ENCODE data around the gene PRKAR2A. TPM values are rescaled to one million over a fixed set of nuclear protein-coding genes. Genes with fewer than 3 reads are reported as not detected.
A peak's percentile ranks its signal among the peaks of the same experiment; 100 is the strongest.

Gene PRKAR2A
- total RNA-seq, 1 donor from 2014 or later, result 55.5 TPM

- Mint-ChIP-seq H3K9me3 (ENCODE audit: unreplicated experiment) (no peaks in the 10 kb centered on the region), H3K27ac (ENCODE audit: unreplicated experiment) (no peak overlapping the region), H3K27me3 (ENCODE audit: unreplicated experiment) (no peaks in the 10 kb centered on the region), H3K4me1 (ENCODE audit: low read depth, unreplicated experiment) (no peaks in the 10 kb centered on the region), H3K36me3 (ENCODE audit: unreplicated experiment) (no peaks in the 10 kb centered on the region), H3K4me3 (ENCODE audit: unreplicated experiment) (no peak overlapping the region)
- DNase-seq, result no peak
- no peak for TF ChIP-seq CTCF (IDR thresholded peaks at IDR 0.05; ENCODE audit: partially characterized antibody, unreplicated experiment)
Measured at GRCh38 chr3:48759071-48759470, 88.6 kb downstream of the PRKAR2A start.

- Mint-ChIP-seq H3K4me1 (ENCODE audit: low read depth, unreplicated experiment) (no peaks in the 10 kb centered on the region), H3K4me3 (ENCODE audit: unreplicated experiment) (no peak overlapping the region), H3K27me3 (ENCODE audit: unreplicated experiment) (no peaks in the 10 kb centered on the region), H3K36me3 (ENCODE audit: unreplicated experiment) (no peaks in the 10 kb centered on the region), H3K27ac (ENCODE audit: unreplicated experiment) (no peak overlapping the region), H3K9me3 (ENCODE audit: unreplicated experiment) (no peaks in the 10 kb centered on the region)
- DNase-seq, result no peak
- no peak for TF ChIP-seq CTCF (IDR thresholded peaks at IDR 0.05; ENCODE audit: partially characterized antibody, unreplicated experiment)
Measured at GRCh38 chr3:48756640-48757039, 91.0 kb downstream of the PRKAR2A start.

- no peak for DNase-seq
- H3K27ac Mint-ChIP-seq (ENCODE audit: unreplicated experiment), result no peak overlapping the region
- peaks cover 3% of the 10 kb centered on the region for H3K36me3 Mint-ChIP-seq (ENCODE audit: unreplicated experiment)
- H3K4me1 Mint-ChIP-seq (ENCODE audit: low read depth, unreplicated experiment), result peaks cover 10% of the 10 kb centered on the region
- H3K4me3 Mint-ChIP-seq (ENCODE audit: unreplicated experiment), result no peak overlapping the region
- TF ChIP-seq CTCF (IDR thresholded peaks at IDR 0.05; ENCODE audit: partially characterized antibody, unreplicated experiment), result no peak
- peaks cover 2% of the 10 kb centered on the region for H3K27me3 Mint-ChIP-seq (ENCODE audit: unreplicated experiment)
- no peaks in the 10 kb centered on the region for H3K9me3 Mint-ChIP-seq (ENCODE audit: unreplicated experiment)
Measured at GRCh38 chr3:48750856-48751255, 96.8 kb downstream of the PRKAR2A start.

- Mint-ChIP-seq H3K36me3 (ENCODE audit: unreplicated experiment) (peaks cover 3% of the 10 kb centered on the region), H3K27ac (ENCODE audit: unreplicated experiment) (no peak overlapping the region), H3K9me3 (ENCODE audit: unreplicated experiment) (no peaks in the 10 kb centered on the region), H3K4me1 (ENCODE audit: low read depth, unreplicated experiment) (peaks cover 10% of the 10 kb centered on the region), H3K4me3 (ENCODE audit: unreplicated experiment) (no peak overlapping the region), H3K27me3 (ENCODE audit: unreplicated experiment) (peaks cover 2% of the 10 kb centered on the region)
- TF ChIP-seq CTCF (IDR thresholded peaks at IDR 0.05; ENCODE audit: partially characterized antibody, unreplicated experiment), result no peak
- no peak for DNase-seq
Measured at GRCh38 chr3:48748754-48749153, 98.9 kb downstream of the PRKAR2A start.

- peaks cover 10% of the 10 kb centered on the region for H3K4me1 Mint-ChIP-seq (ENCODE audit: low read depth, unreplicated experiment)
- peaks cover 2% of the 10 kb centered on the region for H3K27me3 Mint-ChIP-seq (ENCODE audit: unreplicated experiment)
- H3K27ac Mint-ChIP-seq (ENCODE audit: unreplicated experiment), result no peak overlapping the region
- H3K36me3 Mint-ChIP-seq (ENCODE audit: unreplicated experiment), result peaks cover 3% of the 10 kb centered on the region
- H3K4me3 Mint-ChIP-seq (ENCODE audit: unreplicated experiment), result peak overlapping the region; percentile 21
- DNase-seq, result no peak
- TF ChIP-seq CTCF (IDR thresholded peaks at IDR 0.05; ENCODE audit: partially characterized antibody, unreplicated experiment), result no peak
- no peaks in the 10 kb centered on the region for H3K9me3 Mint-ChIP-seq (ENCODE audit: unreplicated experiment)
Measured at GRCh38 chr3:48747706-48748105, 100.0 kb downstream of the PRKAR2A start.

Data from glutamatergic neuron (in vitro differentiated cells).